H1 (cell line): Measurements from ENCODE around the gene PCDHAC2. TPM values are rescaled to one million over a fixed set of nuclear protein-coding genes. Genes with fewer than 3 reads are reported as not detected.

Experiments used
- CTCF ChIA-PET: fragments of 300-600 bp; sonication (Branson Sonifier 250); formaldehyde crosslinking; loops from one replicate; lab custom pipeline; 2021; ENCODE audit not compliant: partially characterized antibody; lab: Charles Lee
- POLR2A ChIA-PET: fragments of 300-600 bp; sonication (Branson Sonifier 250); formaldehyde crosslinking; loops from one replicate; lab custom pipeline; 2021; ENCODE audit warnings: inconsistent platforms; ENCODE audit not compliant: partially characterized antibody; lab: Charles Lee
- DNase-seq, 2 experiments: peaks; one replicate each; pipeline versions ENCODE4 v3.0.0 to v3.0.0-alpha.2; 2010 to 2022; ENCODE audit warnings: low spot score in 2 of 2, low read depth in 1 of 2, mixed read lengths in 1 of 2
- FAIRE-seq: peaks from 2 replicates; lab custom pipeline; 2011; peaks lifted over from hg19 to GRCh38; lab: Jason Lieb, UNC
- H2AFZ ChIP-seq: 2 replicates; pipeline ENCODE4 v1.8.1; 2012; ENCODE audit warnings: low read length, inconsistent platforms
- H2AK5ac ChIP-seq: 2 replicates; pipeline ENCODE4 v1.6.1; 2013; ENCODE audit warnings: low read depth, low read length
- H2BK120ac ChIP-seq: replicated peaks from 2 replicates; pipeline ENCODE3; 2013; ENCODE audit warnings: low read depth, low read length, inconsistent platforms
- H2BK12ac ChIP-seq: 2 replicates; pipeline ENCODE4 v1.6.1; 2013; ENCODE audit warnings: low read depth, low read length
- H2BK15ac ChIP-seq: 2 replicates; pipeline ENCODE4 v1.6.1; 2013; ENCODE audit warnings: low read length
- H2BK20ac ChIP-seq: 2 replicates; pipeline ENCODE4 v1.6.1; 2013; ENCODE audit warnings: low read length
- H2BK5ac ChIP-seq: 2 replicates; pipeline ENCODE4 v1.6.1; 2013; ENCODE audit warnings: low read depth, low read length
- H3K14ac ChIP-seq: 2 replicates; pipeline ENCODE4 v1.6.1; 2013; ENCODE audit warnings: inconsistent platforms; ENCODE audit not compliant: insufficient read length
- H3K18ac ChIP-seq: 2 replicates; pipeline ENCODE4 v1.6.1; 2013; ENCODE audit warnings: low read length; ENCODE audit errors: extremely low read depth
- H3K23ac ChIP-seq: 2 replicates; pipeline ENCODE4 v1.6.1; 2013; ENCODE audit warnings: inconsistent platforms; ENCODE audit not compliant: insufficient read length
- H3K23me2 ChIP-seq: 2 replicates; pipeline ENCODE4 v1.6.1; 2013; ENCODE audit warnings: low read depth, low read length
- H3K27ac ChIP-seq: 2 replicates; pipeline ENCODE4 v1.6.1; 2011; ENCODE audit warnings: low read depth, low read length, inconsistent platforms
- H3K27me3 ChIP-seq, 4 experiments: replicated peaks in 1 of 4; 1 replicate in 1 of 4; 2 replicates in 3 of 4; pipeline versions ENCODE4 v1.6.1 to v1.8.1; 2011 to 2013; ENCODE audit warnings: low read length in 3 of 4, mild to moderate bottlenecking in 3 of 4, inconsistent platforms in 2 of 4, mixed read lengths in 2 of 4, moderate library complexity in 1 of 4; ENCODE audit not compliant: control insufficient read depth in 3 of 4, insufficient read depth in 3 of 4; ENCODE audit errors: extremely low read depth in 1 of 4
- H3K36me3 ChIP-seq, 4 experiments: 2 replicates each; pipeline versions ENCODE4 v1.6.1 to v1.8.1; 2011 to 2013; ENCODE audit warnings: mild to moderate bottlenecking in 4 of 4, low read length in 3 of 4, moderate library complexity in 2 of 4, control low read depth in 1 of 4, inconsistent platforms in 1 of 4; ENCODE audit not compliant: insufficient read depth in 4 of 4, control insufficient read depth in 2 of 4
- H3K4ac ChIP-seq: replicated peaks from 2 replicates; pipeline ENCODE3; 2013; ENCODE audit warnings: low read length, low read depth, mixed read lengths, inconsistent platforms; ENCODE audit not compliant: insufficient read length
- H3K4me1 ChIP-seq, 4 experiments: replicated peaks in 1 of 4; 1 replicate in 1 of 4; 2 replicates in 3 of 4; pipeline versions ENCODE4 v1.6.1 to v1.8.1; 2011 to 2013; ENCODE audit warnings: low read length in 3 of 4, inconsistent platforms in 2 of 4, mixed read lengths in 1 of 4; ENCODE audit not compliant: insufficient read depth in 4 of 4, control insufficient read depth in 3 of 4
- H3K4me2 ChIP-seq, 2 experiments: 2 replicates each; pipeline versions ENCODE4 v1.6.1 to v1.8.1; 2011 to 2013; ENCODE audit warnings: low read depth in 2 of 2, low read length in 2 of 2, control low read depth in 1 of 2, inconsistent platforms in 1 of 2, mild to moderate bottlenecking in 1 of 2; ENCODE audit not compliant: insufficient read depth in 1 of 2
- H3K4me3 ChIP-seq, 4 experiments: fragments of 200-600, 300-600 bp in 1 of 4; sonication (generic), shearing (Covaris generic), sonication (Bioruptor Twin) in 1 of 4; 2 replicates each; pipeline versions ENCODE4 v1.5.1 to v1.8.1; 2011 to 2016; ENCODE audit warnings: low read length in 4 of 4, low read depth in 3 of 4, control low read depth in 2 of 4, inconsistent platforms in 2 of 4, mild to moderate bottlenecking in 2 of 4, mixed read lengths in 1 of 4, moderate library complexity in 1 of 4; ENCODE audit not compliant: insufficient read depth in 2 of 4; ENCODE audit errors: extremely low read depth in 1 of 4
- H3K56ac ChIP-seq: replicated peaks from 2 replicates; pipeline ENCODE3; 2013; ENCODE audit warnings: low read depth, mild to moderate bottlenecking, mixed read lengths, low read length, inconsistent platforms; ENCODE audit not compliant: insufficient read length
- H3K79me1 ChIP-seq: 2 replicates; pipeline ENCODE4 v1.6.1; 2013; ENCODE audit warnings: low read depth, low read length, control low read depth
- H3K79me2 ChIP-seq, 2 experiments: 2 replicates each; pipeline versions ENCODE4 v1.6.1 to v1.8.1; 2012 to 2013; ENCODE audit warnings: low read length in 2 of 2, mild to moderate bottlenecking in 2 of 2, inconsistent platforms in 1 of 2; ENCODE audit not compliant: insufficient read depth in 2 of 2, control insufficient read depth in 1 of 2
- H3K9ac ChIP-seq, 4 experiments: replicated peaks in 1 of 4; 1 replicate in 1 of 4; 2 replicates in 3 of 4; pipeline versions ENCODE4 v1.6.1 to v1.8.1; 2011 to 2013; ENCODE audit warnings: low read depth in 3 of 4, low read length in 3 of 4, control low read depth in 2 of 4, mild to moderate bottlenecking in 2 of 4, moderate library complexity in 2 of 4, inconsistent platforms in 1 of 4; ENCODE audit errors: extremely low read depth in 1 of 4
- H3K9me3 ChIP-seq, 2 experiments: 2 replicates each; pipeline versions ENCODE4 v1.6.1 to v1.8.1; 2012 to 2013; ENCODE audit warnings: mild to moderate bottlenecking in 2 of 2, moderate library complexity in 2 of 2, control low read depth in 1 of 2, inconsistent platforms in 1 of 2, low read depth in 1 of 2, low read length in 1 of 2, mixed read lengths in 1 of 2; ENCODE audit not compliant: insufficient read depth in 2 of 2
- H4K20me1 ChIP-seq, 2 experiments: replicated peaks in 1 of 2; 2 replicates each; pipeline versions ENCODE3 to v1.8.1; 2011 to 2013; ENCODE audit warnings: inconsistent platforms in 2 of 2, low read length in 2 of 2, mild to moderate bottlenecking in 1 of 2; ENCODE audit not compliant: insufficient read depth in 2 of 2, control insufficient read depth in 1 of 2
- H4K5ac ChIP-seq: 2 replicates; pipeline ENCODE4 v1.6.1; 2013; ENCODE audit warnings: low read length, low read depth, mixed read lengths, inconsistent platforms; ENCODE audit not compliant: insufficient read length
- H4K8ac ChIP-seq: 2 replicates; pipeline ENCODE4 v1.8.0; 2013; ENCODE audit warnings: mild to moderate bottlenecking, moderate library complexity, low read length, inconsistent platforms; ENCODE audit not compliant: insufficient read depth; ENCODE audit errors: extremely low read depth
- H4K91ac ChIP-seq: replicated peaks from 2 replicates; pipeline ENCODE3; 2013; ENCODE audit warnings: low read length, mixed read lengths, inconsistent platforms; ENCODE audit not compliant: insufficient read length
- BRCA1 ChIP-seq: IDR thresholded peaks from 2 replicates; pipeline ENCODE4 v1.6.1; 2012; ENCODE audit warnings: low read depth, low read length, improper control_type of control experiment
- POLR2A ChIP-seq, 2 experiments: IDR thresholded peaks; 1 replicate in 1 of 2; 2 replicates in 1 of 2; pipeline ENCODE4 v1.6.1; 2011; ENCODE audit warnings: low read depth in 2 of 2, low read length in 2 of 2, mild to moderate bottlenecking in 2 of 2; ENCODE audit errors: control extremely low read depth in 1 of 2
- WGBS, 2 experiments: shearing (Covaris generic) in 1 of 2; methylation state at CpG; one replicate each; pipeline versions ENCODE4 v1.1.6 to v1.1.7; 2013 to 2015; ENCODE audit warnings: low lambda C conversion rate in 2 of 2, mixed read lengths in 2 of 2, inconsistent platforms in 1 of 2, low coverage in 1 of 2, missing lambda C conversion rate in 1 of 2; ENCODE audit not compliant: insufficient replicate concordance in 2 of 2, insufficient coverage in 1 of 2, insufficient read length in 1 of 2; ENCODE audit errors: extremely low coverage in 1 of 2, missing lambda C conversion rate in 1 of 2; 5-methylcytosine and 5-hydroxymethylcytosine counted together
- polyA plus RNA-seq, 7 experiments: library from polyadenylated mRNA; depleted of rRNA in 3 of 7; stranded (reverse) in 5 of 7; unstranded in 2 of 7; fragments of >200 nt in 5 of 7; fragments of 200-250 nt in 2 of 7; gene quantifications; 1 replicate in 5 of 7; 2 replicates in 1 of 7; 4 replicates in 1 of 7; pipeline versions ENCODE4 v1.2.1 to v1.2.3, GENCODE V29; 2011 to 2013; ENCODE audit warnings: missing spikeins in 2 of 7, mixed read lengths in 2 of 7
- total RNA-seq: library from RNA; stranded (reverse); fragmentation: NEBNext Ultra II Directional; extraction: Animal tissue kit (Norgen Biotek cat#: 25700); gene quantifications from 2 replicates; pipeline ENCODE4 v1.2.1, GENCODE V29; 2021

Gene PCDHAC2
- total and polyA plus RNA-seq, 2 of the 8 experiments (the other 6 are each of a cell fraction or from before 2014, with no cell fraction given): 3.7 to 5.0 TPM

DNA sequence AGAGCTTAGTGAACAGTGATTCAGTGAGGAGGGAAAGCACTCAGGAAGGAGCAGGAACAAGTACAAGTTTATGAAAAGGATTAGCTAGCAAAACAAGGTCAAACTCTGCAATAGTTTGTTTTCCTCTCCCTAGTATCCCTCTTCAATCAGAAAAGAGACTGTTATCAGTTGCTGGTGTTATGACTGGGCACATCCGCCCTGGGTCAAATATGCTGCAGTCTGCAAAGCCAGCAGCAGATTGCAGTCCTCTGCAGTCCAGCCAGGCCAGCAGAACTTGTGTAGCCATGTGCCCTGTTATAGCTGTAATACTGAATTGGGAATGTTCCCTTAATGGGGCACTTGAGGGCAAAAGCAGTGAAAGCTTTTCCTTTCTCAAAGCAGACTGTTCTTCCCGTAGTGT is 12.0 kb downstream of the PCDHAC2 start:
- Histone ChIP-seq H3K4me1 (peaks cover 0 to 8% (median 2%) of the 10 kb centered on the region in 4 experiments; a peak in 6 of 7 replicates), H2AK5ac (no peak overlapping the region), H3K23ac (no peak overlapping the region), H3K18ac (no peak overlapping the region), H2BK120ac (no peak overlapping the region), H3K79me1 (no peaks in the 10 kb centered on the region), H3K14ac (no peak overlapping the region), H3K79me2 (no peaks in the 10 kb centered on the region; a peak in 1 of 4 replicates), H3K9ac (no peak overlapping the region), H2BK15ac (no peak overlapping the region), H2BK5ac (no peak overlapping the region), H2AFZ (no peak overlapping the region), H3K36me3 (no peaks in the 10 kb centered on the region), H3K27ac (no peak overlapping the region), H4K8ac (no peak overlapping the region), H3K27me3 (no peaks in the 10 kb centered on the region), H2BK12ac (no peak overlapping the region), H4K91ac (no peak overlapping the region), H3K56ac (no peak overlapping the region), H3K4ac (no peak overlapping the region), H4K20me1 (peaks cover 0 to 2% of the 10 kb centered on the region in 2 experiments), H4K5ac (no peak overlapping the region), H3K4me2 (no peak overlapping the region), H3K9me3 (no peaks in the 10 kb centered on the region), H3K4me3 (no peak overlapping the region), H3K23me2 (no peaks in the 10 kb centered on the region), H2BK20ac (no peak overlapping the region)
- no peak for DNase-seq
- no peak for FAIRE-seq
- 80% methylated on average over 2 of the region's 2 CpGs; no CpG with 5 or more reads in 1 of the 2 experiments for WGBS, 2 experiments
- TF ChIP-seq POLR2A (IDR thresholded peaks at IDR 0.05; ENCODE audit: control extremely low read depth in 1 of 2, low read depth in 2 of 2, low read length in 2 of 2) (no peak), BRCA1 (no peak)
- ChIA-PET POLR2A (interaction anchor here (1.0 to 4.3 kb wide), 5 partner anchors 8 to 62 kb away, joined by 3 to 22 read pairs (median 7); partner anchors contain the start of gene PCDHAC2), CTCF (interaction anchor here (0.8 to 4.2 kb wide), 6 partner anchors 12 to 96 kb away, joined by 3 to 18 read pairs (median 4); partner anchors contain the start of genes PCDHA13 and PCDHAC2)
